Measurements from ENCODE around the gene AFG3L2.
A peak's percentile ranks its signal among the peaks of the same experiment; 100 is the strongest.
"Not testable (repeated sequence)": the region's sequence is repeated elsewhere in the genome, so short reads cannot be mapped to it uniquely, and the experiment has no call there.

The AFG3L2 gene

DNA sequence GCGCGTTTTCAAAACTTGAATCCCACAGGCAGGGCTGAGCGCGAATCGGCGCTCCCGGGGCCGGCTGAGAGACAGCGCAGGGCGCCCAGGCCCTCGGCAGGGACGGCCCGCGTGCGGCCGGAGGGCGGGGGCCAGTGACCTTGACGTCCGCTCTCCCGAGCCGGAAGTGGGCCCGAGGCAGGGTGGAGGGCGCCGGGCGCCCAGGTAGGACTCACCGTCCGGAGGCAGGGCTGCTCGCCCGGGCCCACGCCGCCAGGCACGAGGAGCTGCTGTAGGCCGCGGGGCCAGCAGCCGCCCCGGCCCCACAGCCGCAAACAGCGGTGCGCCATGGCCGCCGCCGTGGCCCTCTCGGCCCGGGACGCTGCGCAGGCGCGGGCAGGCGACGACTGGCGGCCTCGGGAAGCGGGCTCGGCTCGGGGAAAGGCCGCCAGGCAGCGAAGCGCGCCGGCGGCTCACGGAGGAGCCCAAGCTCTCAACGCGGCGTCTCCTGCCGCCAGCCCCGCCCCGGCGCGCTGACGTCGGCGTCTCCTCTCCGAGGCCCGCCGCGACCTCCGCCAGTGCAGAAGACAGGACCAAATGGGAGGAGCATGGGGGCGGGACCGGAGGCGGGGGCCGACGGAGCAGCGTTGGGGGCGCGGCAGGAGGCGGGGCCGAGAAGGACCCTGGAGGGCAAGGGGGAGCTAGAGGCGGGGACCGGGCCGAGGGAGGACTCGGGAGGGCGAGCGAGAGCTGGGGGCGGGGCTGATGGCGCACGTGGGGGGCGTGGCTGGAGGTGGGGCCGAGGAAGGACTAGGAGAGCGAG, at the start of gene AFG3L2:
AFG3L2 (minus strand) TSS at position 474 of the 802 bp plus-strand sequence; CDS start at position 329, 145 bp downstream.
- DNase-seq: peak; percentile 99

DNA sequence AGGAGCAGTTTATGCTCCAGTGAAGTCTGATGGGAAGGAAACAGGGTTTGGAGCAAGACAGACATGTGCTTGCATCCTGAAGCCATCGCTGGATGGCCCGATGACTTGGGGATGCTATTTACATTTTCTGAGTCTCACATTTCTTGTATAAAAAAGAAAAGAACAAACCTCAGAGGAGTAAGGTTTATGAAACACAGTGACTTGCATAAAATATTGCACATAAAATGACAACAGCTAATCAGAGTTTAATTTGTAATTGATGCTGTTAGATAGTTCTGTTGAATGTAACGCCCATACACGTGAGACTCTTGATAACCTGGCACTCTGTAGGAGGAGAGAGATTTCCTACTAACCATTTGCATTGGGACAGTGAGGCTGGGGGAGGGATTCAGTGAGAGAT, 47.2 kb upstream of the AFG3L2 start:
- DNase-seq: no peak

DNA sequence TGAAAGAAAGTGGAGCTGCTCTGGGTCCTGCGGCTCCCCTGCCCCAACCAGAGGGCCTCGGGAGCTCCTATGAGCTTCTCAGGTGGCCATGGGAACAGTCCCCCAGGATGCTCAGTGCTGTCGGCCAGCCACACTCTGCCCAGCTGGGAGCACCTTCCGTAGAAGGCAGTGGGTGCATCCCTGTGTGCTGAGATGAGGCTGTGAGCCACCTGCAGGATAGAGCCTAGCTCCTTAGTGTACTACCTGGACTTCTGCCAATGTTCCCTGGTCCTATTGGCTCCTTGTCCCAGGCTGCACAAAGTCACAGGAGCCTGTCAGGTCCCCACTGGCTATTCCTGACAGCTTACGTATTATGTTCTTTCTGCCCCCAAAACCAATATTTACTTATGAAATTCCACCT, 46.8 kb upstream of the AFG3L2 start:
- no peak for DNase-seq

DNA sequence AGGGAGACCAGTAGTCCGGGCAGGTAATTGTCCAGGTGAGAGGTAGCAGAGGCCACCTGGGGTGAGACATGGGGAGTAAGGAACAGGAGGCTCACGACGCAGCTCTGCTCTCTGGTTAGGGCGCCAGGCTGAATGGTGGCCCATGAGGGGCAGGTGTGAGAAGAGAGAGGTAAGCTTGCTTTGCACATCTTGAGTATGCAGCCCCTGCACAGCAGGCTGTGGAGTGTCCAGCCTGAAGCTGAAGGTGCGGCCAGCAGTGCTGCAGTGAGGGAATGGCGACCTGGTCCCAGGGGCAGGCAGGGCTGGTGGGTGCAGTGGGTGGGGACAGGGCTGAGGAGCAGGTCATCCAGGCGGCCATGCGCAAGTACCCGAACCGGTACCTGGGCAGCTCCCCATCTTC, 46.4 kb upstream of the AFG3L2 start:
- no peak for DNase-seq

DNA sequence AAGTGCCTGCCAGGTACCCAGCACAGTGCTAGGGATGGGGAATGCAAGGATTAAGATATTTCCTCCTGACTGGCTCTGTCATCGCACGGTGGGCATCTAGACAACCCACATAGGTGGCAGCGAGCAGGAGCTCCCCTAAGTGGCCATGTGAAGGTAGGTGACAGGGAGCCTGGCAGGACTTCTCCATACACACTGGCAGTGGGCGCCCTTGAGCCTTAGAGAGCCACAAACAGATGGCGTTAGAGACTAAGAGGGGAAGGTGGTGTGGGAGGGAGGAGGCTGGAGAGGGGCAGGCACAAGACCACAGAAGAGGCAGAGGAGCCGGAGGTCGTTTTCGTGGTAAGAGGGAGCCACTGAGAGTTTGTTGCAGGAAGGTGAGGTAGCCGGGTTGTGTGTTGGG, 45.9 kb upstream of the AFG3L2 start:
- DNase-seq: peak; percentile 36

DNA sequence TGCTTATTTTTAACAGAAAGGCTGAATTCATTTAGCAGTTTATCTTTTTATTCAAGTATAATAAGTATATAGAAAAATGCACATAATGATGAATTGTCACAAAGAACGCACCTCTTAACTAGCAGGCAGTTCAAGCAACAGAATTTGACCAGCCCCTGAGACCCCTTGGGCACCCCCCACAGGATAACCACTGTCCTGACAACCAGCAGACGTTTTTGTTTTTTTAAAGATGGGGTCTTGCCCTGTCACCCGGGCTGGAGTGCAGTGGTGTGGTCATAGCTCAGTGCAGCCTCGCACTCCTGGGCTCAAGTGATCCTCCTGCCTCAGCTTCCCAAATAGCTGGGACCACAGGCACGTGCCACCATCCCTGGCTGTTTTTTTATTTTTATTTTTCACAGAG, 44.7 kb upstream of the AFG3L2 start:
- no peak for DNase-seq

DNA sequence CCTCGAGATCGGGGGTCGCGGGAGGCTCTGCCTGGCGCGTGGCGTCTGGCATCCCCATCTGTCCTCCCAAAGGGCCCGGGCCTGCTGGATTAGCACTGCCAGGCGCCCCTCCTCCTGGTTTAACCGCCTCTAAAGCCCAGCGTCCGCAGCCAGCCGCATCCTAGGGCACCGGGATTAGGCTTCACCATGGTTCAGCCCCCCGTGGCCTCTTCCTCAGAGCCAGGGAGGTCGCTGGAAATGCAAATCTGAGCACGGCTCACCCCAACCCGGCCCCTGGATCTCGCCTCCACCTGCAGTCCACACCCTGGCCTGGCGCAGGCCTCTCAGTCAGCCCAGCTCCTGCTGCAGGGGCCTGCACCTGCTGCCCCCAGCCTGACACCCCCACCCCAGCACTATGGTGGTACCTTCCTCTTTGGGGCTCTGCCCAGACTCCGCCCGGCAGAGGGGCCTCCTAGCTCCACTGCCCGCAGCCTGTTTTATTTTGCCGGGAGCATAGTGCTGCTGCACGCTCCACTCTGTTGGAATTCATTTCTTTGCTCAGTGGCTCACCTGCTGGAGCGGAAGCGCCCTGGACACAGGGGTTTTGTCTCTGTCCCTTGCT, 43.9 kb upstream of the AFG3L2 start:
- DNase-seq: peak; percentile 16

DNA sequence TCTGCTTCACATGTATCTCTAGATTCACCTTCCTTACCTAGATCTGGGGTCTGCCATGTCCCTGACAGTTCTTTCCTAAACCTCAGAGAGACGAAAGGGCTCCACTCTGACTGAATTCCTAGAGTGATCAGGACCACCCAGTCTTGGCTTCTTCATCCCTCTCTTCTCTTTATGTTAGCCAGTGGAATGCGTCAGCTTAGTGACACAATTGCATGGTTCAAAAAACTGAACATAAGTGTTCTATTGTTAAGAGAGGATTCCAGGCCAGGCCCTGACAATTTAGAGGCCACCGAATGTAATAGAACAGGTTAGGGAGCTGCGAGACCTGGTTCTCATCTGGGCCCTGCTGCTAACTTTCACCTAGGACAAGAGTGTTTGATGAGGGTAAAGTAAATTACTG, 40.7 kb upstream of the AFG3L2 start:
- no peak for DNase-seq

DNA sequence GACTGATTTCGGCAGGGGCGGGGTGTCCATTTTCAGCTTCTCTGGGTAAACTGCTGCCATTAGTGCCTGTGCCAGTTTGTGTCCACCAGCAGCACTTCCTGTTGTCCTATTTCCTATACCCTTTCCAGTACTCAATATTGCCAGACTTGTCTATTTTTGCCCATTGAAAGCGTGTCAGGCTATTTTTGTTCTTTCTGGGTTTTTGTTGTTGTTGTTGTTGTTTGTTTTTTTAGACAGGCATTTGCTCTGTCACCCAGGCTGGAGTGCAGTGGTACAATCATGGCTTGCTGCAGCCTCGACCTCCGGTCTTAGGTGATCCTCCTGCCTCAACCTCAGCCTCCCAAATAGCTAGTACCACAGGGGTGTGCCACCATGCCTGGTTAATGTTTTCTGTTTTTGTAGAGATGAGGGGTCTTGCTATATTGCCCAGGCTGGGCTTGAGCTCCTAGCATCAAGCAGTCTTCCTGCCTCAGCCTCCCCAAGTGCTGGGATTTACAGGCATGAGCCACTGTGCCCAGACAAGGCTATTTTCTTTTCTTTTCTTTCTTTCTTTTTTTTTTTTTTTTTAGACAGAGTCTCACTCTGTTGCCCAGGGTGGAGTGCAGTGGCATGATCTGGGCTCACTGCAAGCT, 39.2 kb upstream of the AFG3L2 start:
- DNase-seq: no peak

DNA sequence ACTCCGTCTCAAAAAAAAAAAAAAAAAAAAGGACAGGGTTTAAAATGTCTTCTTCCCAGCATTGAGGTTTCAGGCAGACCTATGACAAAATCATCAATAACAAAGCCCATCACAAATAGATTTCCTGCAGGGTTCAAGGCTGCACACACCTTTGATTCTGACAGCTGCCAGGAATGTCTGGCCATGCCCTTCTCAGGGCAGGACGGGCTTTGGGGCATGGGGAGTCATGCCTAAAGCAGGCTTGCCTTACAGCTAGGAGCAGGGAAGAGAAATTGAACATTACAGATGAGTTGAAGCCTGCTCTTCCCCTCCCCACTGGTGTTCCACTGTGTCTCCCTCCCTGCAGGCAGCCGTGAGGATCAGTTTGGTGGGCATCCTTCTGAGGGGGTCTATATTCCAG, 34.4 kb upstream of the AFG3L2 start:
- no peak for DNase-seq

DNA sequence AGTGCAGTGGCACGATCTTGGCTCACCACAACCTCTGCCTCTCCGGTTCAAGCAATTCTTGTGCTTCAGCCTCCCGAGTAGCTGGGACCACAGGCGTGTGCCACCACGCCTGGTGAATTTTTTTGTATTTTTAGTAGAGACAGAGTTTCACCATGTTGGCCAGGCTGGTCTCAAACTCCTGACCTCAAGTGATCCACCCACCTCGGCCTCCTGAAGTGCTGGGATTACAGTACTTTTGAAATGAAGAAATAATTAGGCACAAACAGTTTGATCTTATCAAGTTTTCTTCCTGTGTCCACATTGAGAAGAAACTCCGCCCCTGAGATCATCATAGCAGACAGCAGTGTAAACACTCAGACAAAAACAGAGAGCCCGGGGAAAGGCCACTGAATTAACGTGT, 33.7 kb upstream of the AFG3L2 start:
- DNase-seq: not testable (repeated sequence)

DNA sequence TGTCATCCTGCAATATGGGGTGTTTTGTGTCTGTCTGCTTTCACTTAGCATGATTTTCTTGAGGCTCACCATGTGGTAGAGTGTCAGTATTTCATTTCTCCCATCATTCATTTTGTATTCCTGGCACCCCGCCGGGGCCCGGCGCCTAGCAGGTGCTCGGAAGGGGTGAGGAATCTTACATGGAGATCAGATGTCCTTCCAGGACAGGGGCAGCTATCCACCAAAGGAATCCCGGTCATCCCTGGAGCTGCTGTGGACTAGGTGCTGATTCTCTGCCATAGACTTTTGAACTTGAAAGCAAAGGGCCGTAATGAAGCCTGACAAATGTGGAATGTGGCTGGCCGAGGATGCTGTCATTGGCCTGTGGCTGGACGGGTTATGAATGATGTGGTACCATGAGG, 33.1 kb upstream of the AFG3L2 start:
- DNase-seq: no peak

DNA sequence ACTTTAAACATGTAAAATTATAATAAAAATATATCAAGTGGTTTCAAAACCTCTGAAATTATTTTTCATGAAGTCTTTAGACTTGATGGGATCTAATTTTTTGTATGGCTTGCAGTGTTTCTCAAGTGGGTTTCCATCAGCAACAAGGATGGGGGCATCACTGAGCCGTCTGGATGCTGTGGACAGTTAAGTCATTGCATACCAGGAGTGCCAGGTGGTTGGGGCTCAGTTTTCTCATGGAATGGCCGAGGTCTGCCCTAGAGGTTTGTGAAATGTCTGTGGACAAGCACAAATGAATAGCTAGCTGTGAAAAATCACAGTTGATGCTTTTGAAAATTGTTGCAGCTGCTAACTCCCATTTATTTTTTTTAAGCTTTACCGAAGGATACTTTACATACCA, 32.4 kb upstream of the AFG3L2 start:
- DNase-seq: no peak

DNA sequence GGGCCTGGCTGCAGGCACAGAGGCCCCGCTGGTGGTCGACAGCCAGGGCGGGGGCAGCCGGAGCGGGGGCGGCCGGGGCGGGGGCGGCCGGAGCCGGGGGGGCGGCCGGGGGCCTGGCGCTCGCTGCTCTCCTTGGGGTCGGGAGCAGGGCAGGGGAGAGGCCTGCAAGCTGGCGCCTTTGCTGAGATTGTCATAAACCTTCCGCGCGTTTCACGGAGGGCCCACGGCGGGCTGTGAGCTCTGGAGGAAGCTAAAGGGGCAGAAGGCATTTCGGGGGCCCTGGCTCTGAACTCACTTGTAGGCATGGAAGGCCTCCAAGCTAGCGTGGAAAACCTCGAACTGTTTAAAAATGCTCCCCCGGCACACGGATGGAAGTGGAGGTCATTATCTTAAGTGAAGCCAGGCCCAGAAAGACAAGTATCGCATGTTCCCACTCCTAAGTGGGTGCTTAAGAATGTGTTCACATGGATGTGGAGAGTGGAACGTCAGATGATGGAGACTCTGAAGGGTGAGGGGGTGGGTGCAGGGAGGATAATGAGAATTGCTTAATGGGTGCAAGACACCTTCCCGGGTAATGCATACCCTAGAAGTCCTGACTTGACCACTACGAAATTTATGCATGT, 31.3 kb upstream of the AFG3L2 start:
- DNase-seq: no peak

DNA sequence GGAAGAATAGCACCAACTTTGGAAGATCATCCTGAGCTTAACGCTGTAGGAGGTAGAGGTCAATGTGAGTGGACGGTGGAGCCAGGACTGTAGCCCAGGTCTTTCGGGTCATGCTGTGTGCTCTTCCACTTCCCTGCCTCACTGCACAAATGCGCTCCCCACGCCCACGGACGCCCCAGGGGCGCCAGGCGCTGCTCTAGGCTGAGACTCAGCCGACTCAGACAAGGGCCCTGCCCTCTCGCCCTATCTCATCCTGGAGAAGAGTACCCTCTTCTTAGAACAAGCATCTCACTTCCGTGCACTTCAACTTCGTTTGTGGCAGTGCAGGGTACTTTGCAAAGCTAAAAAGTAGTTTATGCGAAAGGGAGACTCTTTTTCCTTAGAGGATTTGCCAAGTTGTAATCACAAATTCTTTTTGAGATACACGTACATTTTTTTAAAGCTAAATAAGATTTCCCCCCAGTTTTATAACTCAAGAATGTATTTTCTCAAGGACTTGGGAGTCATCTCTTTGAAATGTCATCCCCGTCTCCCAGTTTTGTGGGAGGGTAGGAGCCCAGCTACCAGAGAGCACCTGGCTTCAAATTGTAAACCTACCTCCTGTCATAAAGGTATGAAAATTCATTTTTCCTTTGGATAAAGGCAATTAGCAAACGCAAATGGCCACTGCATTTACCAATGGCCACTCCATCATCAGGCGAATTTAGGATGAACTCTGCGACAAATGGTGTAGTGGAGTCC, 29.5 kb upstream of the AFG3L2 start:
- DNase-seq: no peak

DNA sequence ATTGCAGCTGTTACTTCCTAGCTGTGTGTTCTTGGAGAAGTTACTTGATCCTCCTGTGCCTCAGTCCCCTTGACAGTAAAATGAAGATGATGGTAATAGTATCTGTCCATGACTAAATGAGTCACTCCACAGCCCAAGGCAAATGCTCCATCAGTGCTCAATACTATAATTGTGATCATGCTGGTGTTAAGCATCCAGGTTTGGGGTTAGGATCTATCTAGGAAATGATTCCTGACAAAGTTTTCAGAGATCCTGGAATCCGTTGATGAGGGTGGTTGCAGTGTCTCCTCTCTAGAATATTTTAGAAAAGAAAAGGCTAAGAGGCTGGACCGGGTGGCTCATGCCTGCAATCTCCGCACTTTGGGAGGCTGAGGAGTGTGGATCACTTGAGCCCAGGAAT, 28.0 kb upstream of the AFG3L2 start:
- DNase-seq: no peak

DNA sequence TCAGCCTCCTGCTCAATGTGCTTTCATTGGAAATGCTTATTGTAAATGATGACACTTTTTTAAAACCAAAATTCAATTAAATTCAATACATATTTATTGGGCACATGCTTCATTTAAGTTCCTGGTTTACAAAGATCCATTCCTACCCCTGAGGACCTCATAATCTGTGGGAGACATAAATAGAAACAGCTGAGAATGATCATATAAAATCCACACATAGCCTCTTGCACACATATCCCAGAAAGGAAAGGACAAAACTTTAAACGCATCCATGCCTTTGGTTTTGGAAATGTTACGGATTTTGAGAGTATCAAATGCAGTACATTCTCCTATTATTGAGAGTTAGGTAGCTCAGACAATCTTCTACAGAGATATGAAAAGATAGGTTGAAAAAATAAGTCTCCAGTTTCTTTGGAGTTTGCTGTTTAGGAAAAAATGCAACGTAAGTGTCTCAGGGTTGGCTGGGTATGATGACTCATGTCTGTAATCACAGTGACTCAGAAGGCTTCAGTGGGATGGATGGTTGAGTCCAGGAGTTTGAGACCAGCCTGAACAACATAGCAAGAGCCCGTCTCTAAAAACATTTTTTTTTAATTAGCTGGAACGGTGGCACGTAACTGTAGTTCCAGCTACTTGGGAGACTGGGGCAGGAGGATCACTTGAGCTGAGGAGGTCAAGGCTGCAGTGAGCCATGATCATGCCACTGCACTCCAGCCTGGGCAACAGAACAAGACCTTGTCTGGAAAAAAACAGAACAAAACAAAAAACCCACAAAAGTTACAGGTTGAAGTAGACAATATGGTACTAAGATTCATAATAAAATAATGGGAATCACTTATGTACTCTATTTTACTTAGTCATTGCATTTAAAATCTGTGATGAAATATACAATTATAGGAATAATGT, 26.8 kb upstream of the AFG3L2 start:
- peak; percentile 65 for DNase-seq

DNA sequence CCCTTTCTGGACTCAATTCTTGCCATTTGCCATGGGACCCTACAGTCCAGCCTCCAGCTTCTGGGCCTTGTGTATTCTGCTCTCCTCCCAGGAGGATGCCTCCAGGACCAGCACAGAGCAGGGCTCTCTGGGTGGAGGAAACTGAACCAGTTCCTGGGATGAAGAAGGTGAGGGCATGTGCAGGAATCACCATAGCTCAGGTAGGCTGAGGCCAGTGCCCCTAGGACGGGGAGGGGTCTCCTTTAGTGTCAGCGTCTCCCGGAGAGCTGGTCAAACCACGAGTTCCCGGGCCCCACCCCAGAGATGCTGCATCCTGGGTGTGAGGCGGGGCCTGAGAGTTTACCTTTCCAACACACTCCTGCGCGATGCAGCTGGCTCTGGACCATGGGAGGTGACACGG, 24.9 kb upstream of the AFG3L2 start:
- no peak for DNase-seq

DNA sequence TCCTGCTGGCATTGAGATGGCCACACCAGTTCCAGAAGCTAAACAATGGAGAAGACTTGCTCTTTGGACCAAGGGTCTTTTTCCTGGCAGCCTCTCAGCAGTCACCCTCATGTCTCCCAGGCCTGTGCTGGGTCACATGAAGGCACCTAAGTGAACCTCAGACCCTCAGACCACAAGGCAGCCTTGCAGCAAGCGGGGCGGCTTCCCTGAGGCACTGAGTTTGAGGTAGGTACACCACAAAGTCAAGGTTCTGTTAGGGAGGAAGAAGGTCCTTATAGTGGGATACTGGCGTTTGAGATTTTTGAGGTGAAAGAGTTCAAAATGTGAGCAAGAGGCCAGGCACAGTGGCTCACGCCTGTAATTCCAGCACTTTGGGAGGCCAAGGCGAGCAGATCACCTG, 22.2 kb upstream of the AFG3L2 start:
- DNase-seq: no peak

DNA sequence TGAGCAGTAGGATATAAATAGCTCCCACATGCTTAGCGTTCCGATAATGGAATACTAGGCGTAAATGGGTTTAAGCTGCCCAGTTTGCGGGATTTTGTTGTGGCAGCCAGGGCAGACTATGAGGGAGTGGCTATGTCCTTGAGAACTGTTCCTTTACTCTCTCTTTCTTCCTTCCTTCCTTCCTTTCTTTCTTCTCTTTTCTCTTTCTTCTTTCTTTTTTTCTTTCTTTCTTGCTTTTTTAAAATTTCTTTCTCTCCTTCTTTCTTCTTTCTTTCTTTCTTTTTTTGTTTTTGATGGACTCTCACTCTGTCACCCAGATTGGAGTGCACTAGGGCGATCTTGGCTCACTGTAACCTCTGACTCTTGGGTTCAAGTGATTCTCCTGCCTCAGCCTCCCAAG, 21.6 kb upstream of the AFG3L2 start:
- no peak for DNase-seq

DNA sequence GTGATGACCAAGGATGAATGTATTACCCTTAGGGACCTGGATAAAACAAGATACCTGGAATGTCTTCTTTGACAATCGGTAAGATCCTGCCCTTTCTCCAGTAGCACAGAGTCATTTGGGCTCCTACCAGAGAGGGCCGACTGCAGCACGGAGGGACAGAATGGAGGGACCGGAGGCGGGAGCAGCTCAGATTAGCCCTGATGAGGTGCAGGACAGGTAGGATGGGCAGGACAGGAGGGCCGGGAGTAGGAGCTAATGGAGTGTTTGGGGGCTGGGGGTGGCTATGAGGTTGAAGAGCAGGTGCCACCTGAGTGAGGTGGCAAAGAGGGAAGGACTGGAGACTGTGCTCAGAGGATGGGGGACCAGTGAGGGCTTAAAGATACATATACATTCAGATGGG, 20.8 kb upstream of the AFG3L2 start:
- no peak for DNase-seq

DNA sequence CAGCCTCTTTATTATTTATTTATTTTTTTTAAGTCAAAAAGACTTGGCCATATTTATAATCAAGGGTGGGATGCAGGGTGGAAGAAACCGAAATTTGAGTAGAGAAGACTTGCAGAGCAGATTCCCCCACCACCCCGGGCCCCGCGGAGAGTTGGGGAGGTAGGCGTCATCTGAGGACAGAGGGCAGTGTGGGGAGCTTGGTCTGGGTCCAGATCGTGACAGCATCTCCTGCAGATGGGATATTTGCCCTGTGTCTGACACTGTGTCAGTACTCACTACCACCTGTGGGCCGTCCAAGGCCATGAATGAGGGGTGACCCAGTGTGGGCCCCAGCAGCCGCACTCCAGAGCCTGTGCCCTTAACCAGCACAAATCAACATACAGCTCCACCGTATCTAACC, 20.2 kb upstream of the AFG3L2 start:
- DNase-seq: no peak

Data from MV-4-11 (cell line).